RPMI7951 (cell line): Measurements from ENCODE around the gene TTLL12. TPM values are rescaled to one million over a fixed set of nuclear protein-coding genes. Genes with fewer than 3 reads are reported as not detected.
A peak's percentile ranks its signal among the peaks of the same experiment; 100 is the strongest.

Source experiments
- DNase-seq: peaks from one replicate; pipeline ENCODE4 v3.0.0-alpha.2; 2012; ENCODE audit warnings: low read depth
- total RNA-seq: library from RNA; depleted of rRNA; stranded (reverse); fragments of >200 nt; shearing (Covaris generic); gene quantifications from 2 replicates; pipeline ENCODE4 v1.2.3, GENCODE V29; 2014; rRNA removed

The TTLL12 gene
- total RNA-seq, 1 experiment from 2014 or later, result 17.9 TPM

DNA sequence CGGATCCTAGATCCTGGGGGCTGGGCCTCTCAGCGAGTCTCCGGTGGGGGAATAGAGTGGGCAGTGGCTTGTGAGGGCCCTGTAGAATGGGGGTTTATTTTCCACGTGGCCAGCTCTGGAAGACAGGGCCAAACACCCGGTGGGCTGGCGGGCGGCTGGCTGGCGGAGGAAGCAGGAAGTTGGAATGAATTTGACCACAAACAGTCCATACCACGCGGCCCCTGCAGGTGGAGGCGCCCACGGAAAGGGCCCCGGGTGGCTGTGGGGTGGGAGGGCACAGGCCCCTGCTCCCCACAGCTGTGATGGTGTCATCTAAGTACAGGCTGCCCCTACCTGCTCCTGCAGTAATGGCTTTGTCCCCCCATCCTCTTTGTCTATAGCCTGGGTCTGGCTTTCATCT is 58.8 kb downstream of the TTLL12 start:
- DNase-seq, result no peak

GRCh38 chr22:43127166-43127908 is 59.6 kb downstream of the TTLL12 start:
- DNase-seq, result no peak

GRCh38 chr22:43126501-43127165 is 60.3 kb downstream of the TTLL12 start:
- peak; percentile 71 for DNase-seq

- no peak for DNase-seq
These were observed 67.9 kb downstream of the TTLL12 start for GRCh38 chr22:43118953-43119458.

- no peak for DNase-seq
These were observed 68.7 kb downstream of the TTLL12 start for GRCh38 chr22:43118024-43118849.

DNA sequence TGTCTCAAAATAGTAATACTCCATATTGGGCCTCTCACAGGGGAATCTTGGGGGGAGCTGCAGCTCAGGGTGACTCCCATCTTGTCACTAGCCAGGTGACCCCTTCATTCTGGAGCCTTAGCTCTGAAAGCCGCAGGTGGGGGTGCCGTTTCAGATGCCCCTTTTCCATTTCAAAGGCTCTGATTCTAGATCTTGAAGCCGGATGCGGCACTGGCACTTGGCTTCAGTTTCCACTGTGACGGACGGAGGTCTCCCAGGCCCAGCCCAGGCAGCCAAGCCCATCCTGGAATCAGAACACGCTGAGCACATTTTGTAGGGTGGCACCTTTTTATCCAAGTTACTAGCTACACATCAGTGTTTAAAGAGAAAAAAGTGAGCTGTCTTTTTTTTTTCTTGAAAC is 70.0 kb downstream of the TTLL12 start:
- DNase-seq, result no peak

Other genes with a start within 250 kb of the TTLL12 start
- 26.6 and 32.0 TPM in 2 replicates for gene PACSIN2, start 172.0 kb downstream of the TTLL12 start, total RNA-seq
- gene TTLL1, start 97.7 kb downstream of the TTLL12 start, total RNA-seq, result 3.7 and 5.0 TPM in 2 replicates
- gene BIK, start 76.4 kb downstream of the TTLL12 start, total RNA-seq, result 0.20 TPM in 1 of 2 replicates, not detected in the other
- gene MCAT, start 43.7 kb downstream of the TTLL12 start, total RNA-seq, result 17.5 and 21.6 TPM in 2 replicates
- gene TSPO, start 35.6 kb downstream of the TTLL12 start, total RNA-seq, result 285 and 426 TPM in 2 replicates
- gene SCUBE1, start 156.2 kb upstream of the TTLL12 start, total RNA-seq, result 7.0 and 9.2 TPM in 2 replicates
- not detected in 2 replicates for gene MPPED1, start 224.9 kb upstream of the TTLL12 start, total RNA-seq